WI38 (cell line): Measurements from ENCODE around the gene RUSC1.

Source experiments
- H3K4me3 ChIP-seq: 2 replicates; pipeline ENCODE4 v1.5.1; 2011; ENCODE audit warnings: low read depth, mild to moderate bottlenecking, control low read depth, low read length
- CTCF ChIP-seq: IDR thresholded peaks from 2 replicates; pipeline ENCODE4 v1.5.1; 2012; ENCODE audit warnings: low read depth, mild to moderate bottlenecking, control low read depth, low read length

The RUSC1 gene

GRCh38 chr1:155307247-155307740 is 13.4 kb upstream of the RUSC1 start:
- H3K4me3 ChIP-seq, result no peak overlapping the region

GRCh38 chr1:155308493-155309422 is 11.9 kb upstream of the RUSC1 start, which contains the start of gene FDPS:
TSS of gene FDPS (plus strand) at chr1:155308866. CDS start at chr1:155309790, 924 bp downstream.
- TF ChIP-seq CTCF, result no peak
- peak within 1 kb of the TSS; percentile 90 for H3K4me3 ChIP-seq

More at GRCh38 chr1:155307247-155307740, 13.4 kb upstream of the RUSC1 start:
- TF ChIP-seq CTCF, result no peak

GRCh38 chr1:155309423-155310021 is 11.2 kb upstream of the RUSC1 start:
- no peak for TF ChIP-seq CTCF
- peak overlapping the region; percentile 90 for H3K4me3 ChIP-seq

GRCh38 chr1:155313261-155313660 is 7.4 kb upstream of the RUSC1 start:
- TF ChIP-seq CTCF, result no peak
- no peak overlapping the region for H3K4me3 ChIP-seq

GRCh38 chr1:155316922-155317321 is 3.8 kb upstream of the RUSC1 start:
- TF ChIP-seq CTCF, result no peak
- no peak overlapping the region for H3K4me3 ChIP-seq

GRCh38 chr1:155318082-155318481 is 2.6 kb upstream of the RUSC1 start:
- no peak overlapping the region for H3K4me3 ChIP-seq
- no peak for TF ChIP-seq CTCF

GRCh38 chr1:155319536-155319935 is 1.2 kb upstream of the RUSC1 start:
- TF ChIP-seq CTCF, result no peak

More at GRCh38 chr1:155319536-155319935, 1.2 kb upstream of the RUSC1 start:
- no peak overlapping the region for H3K4me3 ChIP-seq
